GM10266 (cell line): Measurements from ENCODE around the gene NCS1.

Source experiments
- DNase-seq: peaks from one replicate; pipeline ENCODE4 v3.0.0; 2012; ENCODE audit errors: extremely low spot score
- TF ChIP-seq, protein P1 (sequence below): IDR thresholded peaks from 2 replicates; pipeline ENCODE4 v1.5.1; 2012; ENCODE audit warnings: mild to moderate bottlenecking, low read depth; ENCODE audit not compliant: control insufficient read depth, insufficient read depth; ENCODE audit errors: missing control alignments

Gene NCS1

DNA sequence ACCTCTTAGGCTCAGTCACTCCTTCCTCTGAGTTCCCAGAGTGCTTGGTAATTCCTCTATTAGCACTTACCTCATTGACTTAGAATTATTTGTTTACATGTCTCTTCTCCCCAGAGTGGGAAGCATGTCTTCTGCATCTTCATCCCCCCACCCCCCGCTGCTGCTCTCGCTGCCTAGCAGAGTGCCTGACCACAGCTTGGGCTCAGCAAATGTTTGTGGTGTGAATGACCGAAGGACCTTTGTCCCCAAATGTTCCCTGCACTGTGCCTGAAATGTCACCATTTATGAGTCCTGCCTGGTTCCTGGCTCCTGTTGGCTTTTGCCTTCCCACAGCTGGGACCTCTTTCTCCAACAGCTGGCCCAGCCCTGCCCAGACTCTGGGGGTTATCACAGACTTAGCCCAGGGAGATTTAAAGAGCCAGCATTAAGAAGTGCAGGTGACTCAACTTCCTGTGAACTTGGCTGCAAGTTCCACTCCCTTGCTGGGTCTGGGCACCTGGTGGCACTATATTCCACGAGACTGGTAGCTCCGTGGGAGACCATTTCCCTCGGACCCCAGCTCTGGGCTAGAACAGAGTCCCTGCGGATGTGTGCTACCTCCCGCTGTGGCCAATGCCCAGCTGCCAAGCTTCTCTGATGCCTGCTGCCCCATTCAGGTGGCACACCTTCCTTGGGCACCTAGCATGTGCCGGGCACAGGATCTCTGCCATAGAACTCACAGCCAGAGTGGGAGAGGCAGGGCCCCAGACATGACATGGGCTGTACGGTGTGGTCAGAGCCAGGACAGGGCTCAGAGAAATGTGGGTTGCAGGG lies 91.6 kb downstream of the NCS1 start:
- no peak for DNase-seq
- TF ChIP-seq, protein P1, sequence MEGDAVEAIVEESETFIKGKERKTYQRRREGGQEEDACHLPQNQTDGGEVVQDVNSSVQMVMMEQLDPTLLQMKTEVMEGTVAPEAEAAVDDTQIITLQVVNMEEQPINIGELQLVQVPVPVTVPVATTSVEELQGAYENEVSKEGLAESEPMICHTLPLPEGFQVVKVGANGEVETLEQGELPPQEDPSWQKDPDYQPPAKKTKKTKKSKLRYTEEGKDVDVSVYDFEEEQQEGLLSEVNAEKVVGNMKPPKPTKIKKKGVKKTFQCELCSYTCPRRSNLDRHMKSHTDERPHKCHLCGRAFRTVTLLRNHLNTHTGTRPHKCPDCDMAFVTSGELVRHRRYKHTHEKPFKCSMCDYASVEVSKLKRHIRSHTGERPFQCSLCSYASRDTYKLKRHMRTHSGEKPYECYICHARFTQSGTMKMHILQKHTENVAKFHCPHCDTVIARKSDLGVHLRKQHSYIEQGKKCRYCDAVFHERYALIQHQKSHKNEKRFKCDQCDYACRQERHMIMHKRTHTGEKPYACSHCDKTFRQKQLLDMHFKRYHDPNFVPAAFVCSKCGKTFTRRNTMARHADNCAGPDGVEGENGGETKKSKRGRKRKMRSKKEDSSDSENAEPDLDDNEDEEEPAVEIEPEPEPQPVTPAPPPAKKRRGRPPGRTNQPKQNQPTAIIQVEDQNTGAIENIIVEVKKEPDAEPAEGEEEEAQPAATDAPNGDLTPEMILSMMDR, result no peak

DNA sequence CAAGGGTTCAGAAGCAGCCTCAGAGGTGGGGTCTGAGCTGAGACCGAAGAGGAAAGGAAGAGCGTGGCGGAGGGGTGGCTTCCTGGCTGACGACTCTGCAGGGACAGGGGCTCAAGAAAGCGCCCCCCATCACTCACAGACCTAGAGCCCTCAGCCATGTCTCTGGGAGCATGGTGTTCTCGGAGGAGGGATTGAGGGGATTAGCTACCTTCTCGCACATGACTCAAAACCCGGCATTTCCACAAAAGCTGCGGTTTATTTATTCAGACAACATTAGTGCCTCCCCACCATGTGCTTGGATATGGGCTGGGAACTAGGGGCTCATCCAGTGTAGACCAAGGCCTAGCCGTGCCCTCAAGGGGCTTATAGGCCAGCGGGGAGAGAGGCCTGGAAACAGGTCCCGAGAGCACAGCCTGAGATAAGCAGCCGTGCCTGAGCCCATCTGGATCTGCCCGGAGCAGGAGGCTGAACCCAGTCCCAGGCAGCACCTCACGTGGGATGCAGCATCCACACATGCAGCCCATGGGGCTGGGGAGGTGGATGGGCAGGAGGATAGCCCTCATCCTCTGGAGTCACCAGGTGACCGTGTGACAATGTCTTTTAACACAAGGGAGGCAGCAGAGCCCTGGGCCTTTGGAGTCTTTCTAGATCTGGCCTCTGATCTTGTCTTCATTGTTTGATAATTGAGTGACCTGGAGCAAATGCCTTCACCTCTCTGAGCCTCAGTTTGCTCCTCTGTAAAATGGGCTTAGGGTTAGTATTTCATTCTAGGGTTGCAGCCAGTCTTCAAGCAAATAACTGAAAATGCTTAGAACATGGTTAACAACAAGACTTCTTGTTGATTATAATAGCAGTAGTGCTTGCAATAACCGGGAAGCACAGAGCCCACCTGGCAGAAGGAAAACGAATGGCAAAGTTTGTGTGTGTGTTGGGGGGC lies 92.5 kb downstream of the NCS1 start:
- TF ChIP-seq, protein P1, result no peak
- no peak for DNase-seq

DNA sequence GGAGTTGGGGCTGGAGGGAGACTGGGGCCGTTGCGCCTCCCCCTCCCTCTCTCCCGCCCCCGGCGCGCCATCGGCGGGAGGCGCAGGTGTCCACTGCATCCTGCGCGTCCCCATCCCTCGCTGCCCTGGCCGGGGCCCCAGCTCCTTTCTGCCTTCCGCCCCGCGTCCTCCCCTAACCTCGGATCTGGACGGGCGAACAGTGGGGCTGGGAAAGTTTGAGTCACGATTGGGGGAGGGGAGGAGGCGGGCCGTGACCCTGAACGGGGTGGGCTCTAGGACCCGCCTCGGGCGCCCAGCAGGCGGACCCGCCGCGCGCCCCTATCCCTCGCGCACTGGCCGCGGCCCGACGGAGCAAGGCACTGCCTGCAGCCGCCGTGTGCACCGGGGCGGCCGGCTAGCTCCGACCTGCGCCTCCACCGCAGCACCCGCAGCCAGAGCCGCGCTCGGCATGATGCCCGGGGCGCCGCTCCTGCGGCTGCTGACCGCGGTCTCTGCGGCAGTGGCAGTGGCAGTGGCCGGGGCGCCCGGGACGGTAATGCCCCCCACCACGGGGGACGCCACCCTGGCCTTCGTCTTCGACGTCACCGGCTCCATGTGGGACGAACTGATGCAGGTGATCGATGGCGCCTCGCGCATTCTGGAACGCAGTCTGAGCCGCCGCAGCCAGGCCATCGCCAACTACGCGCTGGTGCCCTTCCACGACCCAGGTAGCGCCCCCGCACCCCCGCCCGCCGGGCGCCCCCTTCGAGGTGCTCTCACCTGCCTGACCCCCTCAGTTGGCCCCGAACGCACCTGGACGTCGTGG lies 93.4 kb downstream of the NCS1 start, which contains the start of gene HMCN2:
Gene HMCN2 (plus strand): TSS at position 330 of the 805 bp plus-strand sequence. CDS start 119 bp downstream, at position 449.
- no peak for DNase-seq
- TF ChIP-seq, protein P1, result no peak

DNA sequence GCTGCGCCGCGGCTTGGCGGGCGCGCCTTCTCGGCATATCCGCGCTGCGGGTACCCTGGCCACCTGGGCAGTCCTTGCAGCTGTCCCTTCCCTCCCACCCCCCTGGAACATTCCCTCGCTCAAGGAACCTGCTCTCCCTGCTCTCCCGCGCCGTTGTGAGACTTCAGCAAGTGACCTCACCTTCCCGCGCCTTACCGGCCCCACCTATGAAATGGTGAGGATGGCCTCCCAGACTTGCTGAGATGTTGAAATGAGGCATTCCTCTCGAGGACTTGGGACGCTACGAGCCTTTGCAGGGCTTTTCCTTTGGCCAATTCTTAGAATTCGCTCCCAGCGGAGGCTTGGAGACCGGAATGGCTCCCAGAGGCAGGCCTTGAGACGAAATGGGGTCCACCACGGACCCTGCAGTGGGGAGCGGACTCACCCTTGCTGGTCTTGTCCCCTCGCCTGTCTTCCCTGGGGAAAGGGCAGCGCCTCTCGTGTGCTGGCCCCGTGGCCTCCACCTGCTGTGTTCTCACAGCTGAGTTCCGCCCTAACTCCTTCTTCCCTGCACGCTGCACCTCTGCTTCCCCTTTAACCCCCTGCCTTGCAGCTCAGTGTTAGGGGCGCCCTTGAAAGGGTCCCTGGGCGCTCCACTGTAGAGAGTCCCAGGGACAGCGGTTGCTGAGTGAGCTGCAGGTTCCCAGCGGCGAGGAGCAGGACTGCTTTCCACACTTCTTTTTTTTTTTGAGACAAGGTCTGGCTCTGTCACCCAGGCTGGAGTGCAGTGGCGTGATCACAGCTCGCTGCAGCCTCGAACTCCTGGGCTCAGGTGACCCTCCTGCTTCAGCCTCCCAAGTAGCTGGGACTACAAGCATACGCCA lies 94.3 kb downstream of the NCS1 start:
- DNase-seq, result no peak
- TF ChIP-seq, protein P1, result no peak

DNA sequence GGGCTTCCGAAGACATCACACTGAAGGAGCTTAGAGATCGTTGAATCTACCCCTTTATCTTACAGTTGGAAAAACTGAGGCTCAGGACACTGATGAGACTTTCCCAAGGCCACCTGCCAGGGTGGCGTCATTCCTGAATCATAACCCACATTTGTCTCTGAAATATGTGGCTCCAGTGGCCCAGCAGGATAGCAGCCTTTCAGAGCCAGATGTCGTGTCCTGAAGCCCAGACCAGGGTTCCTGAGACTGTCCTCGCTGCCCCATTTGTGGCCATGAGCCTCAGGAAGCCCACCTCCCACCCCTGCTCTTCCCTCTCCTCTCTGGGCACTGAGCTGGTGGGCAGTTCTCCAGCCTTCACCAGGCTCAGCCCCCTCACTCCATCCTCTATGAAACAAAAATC lies 95.7 kb downstream of the NCS1 start:
- TF ChIP-seq, protein P1, result no peak
- DNase-seq, result no peak
